CD4-positive, alpha-beta T cell treated with Interleukin-15 for 1 hour (primary cell): Measurements from ENCODE around the gene FAM89A.
"Not testable (repeated sequence)": the region's sequence is repeated elsewhere in the genome, so short reads cannot be mapped to it uniquely, and the experiment has no call there.

ENCODE experiments used
- DNase-seq: peaks from one replicate; pipeline ENCODE4 v3.0.0-alpha.2; 2020

Gene FAM89A

DNA sequence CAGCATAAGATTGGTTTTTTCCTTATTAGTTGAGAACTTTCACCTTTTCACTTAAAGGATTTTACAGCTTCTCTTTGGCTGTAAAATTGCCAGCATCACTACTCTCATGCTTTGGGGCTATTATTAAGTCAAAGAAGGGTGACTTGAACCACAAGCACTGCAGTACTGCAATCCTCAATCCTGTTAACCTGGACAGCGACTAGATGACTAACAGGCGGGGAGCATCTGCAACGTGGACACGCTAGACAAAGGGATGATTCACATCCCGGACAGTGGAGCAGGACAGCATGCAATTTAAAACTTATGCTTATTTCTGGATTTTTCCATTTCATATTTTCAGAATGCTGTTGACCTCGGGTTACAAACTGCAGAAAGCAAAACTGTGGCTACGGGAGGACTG, 53.1 kb downstream of the FAM89A start:
- no peak for DNase-seq

- no peak for DNase-seq
These were observed 54.3 kb downstream of the FAM89A start for GRCh38 chr1:230985711-230986110.

GRCh38 chr1:230984622-230985515, 55.2 kb downstream of the FAM89A start:
- DNase-seq, result not testable (repeated sequence)

DNA sequence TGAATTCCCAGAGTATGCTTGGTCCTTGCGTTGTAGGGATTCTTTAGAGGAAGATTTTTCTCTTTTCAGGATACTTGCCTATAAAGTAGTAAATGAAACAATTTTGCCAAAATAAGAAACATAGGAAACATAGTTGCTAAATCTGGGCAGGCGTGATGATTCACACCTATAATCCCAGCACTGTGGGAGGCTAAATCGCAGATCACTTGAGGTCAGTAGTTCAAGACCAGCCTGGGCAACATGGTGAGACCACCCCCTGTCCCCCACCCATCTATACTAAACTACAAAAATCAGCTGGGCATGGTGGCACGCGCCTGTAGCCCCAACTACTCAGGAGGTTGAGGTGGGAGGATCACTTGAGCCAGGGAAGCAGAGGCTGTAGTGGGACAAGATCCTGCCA, 56.2 kb downstream of the FAM89A start:
- DNase-seq, result no peak

GRCh38 chr1:230982696-230983095, 57.4 kb downstream of the FAM89A start:
- DNase-seq, result no peak

DNA sequence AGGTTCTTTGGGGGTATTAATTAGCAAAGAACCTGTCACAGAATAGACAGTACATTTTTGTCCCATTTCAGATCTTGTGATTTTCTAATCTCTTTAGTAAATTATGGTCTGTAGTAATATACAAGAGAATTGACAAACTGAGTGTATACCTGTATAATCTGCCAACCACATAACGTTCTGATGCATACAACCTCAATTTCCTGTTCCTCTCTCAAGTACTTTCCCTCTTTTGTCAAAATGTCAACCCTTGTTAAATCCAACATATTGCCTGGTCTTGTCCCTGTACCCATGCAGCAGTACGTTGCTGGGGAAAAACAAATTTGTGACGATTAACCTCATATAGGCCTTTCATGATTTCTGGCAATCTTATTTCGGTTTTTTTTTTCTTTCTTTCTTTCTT, 60.1 kb downstream of the FAM89A start:
- DNase-seq, result no peak

DNA sequence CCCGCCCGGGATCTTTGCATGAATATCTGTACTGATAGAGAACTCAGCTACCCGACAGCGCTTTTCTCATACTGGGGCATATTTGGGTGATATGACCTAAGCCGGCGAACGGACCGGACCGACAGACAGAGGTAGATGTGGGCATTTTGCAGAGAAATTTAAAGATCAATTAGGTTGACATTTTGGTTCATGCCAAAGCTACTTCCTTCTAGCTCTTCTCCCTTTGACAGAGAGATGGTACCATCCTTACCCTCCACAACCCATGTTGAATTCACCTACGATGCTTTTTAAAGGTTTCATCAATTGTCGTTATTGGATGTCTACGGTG, 60.7 kb downstream of the FAM89A start:
- no peak for DNase-seq

DNA sequence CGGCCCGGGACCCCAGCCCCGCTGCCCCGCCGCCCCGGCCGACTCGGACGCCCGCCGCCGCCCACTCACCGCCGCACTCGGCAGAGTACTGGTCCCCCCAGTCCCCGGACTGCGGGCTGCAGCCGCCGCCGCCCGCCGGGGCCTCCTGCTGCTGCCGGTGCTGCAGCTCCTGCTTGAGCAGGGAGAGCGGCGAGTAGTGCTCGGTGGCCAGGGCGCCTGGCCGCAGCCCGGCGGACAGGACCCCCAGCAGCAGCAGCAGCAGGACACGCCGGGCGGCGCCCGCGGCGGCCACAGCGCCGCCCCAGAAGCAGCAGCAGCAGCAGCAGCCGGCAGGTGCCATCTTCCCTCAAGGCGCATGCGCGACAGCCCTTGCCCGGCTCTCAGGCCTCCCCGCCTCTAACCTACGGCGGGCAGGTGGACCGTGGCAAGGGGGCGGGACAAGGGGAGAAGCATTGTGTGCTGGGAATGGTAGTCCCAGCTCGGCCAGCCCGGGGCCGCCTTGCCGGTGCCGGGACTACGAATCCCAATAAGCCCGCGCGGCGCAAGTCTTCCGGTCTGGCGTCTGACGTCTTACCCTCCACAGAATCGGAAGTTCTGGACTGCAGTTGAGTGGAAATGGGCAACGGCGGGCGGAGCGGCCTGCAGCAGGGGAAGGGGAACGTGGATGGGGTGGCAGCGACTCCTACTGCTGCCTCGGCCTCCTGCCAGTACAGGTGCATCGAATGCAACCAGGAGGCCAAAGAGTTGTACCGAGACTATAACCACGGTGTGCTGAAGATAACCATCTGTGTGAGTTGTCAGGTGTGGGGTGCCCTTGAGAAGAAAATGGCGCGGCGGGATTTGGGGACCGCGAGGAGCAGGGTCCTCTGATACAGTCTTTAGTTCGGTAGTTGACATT, 61.3 kb downstream of the FAM89A start, which contains the start of the genes ARV1 and TTC13:
TSS of gene ARV1 (plus strand) at position 604 of the 898 bp plus-strand sequence. CDS start at position 616, 12 bp downstream.
TSS of gene TTC13 (minus strand) at position 371 of the 898 bp plus-strand sequence. CDS start at position 340, 31 bp downstream.
- DNase-seq, result peak; percentile 99

- no peak for DNase-seq
These were observed 62.1 kb downstream of the FAM89A start for GRCh38 chr1:230977761-230978490.

GRCh38 chr1:230976825-230977747, 63.0 kb downstream of the FAM89A start:
- peak; percentile 54 for DNase-seq

GRCh38 chr1:230976360-230976759, 63.7 kb downstream of the FAM89A start:
- DNase-seq, result no peak

DNA sequence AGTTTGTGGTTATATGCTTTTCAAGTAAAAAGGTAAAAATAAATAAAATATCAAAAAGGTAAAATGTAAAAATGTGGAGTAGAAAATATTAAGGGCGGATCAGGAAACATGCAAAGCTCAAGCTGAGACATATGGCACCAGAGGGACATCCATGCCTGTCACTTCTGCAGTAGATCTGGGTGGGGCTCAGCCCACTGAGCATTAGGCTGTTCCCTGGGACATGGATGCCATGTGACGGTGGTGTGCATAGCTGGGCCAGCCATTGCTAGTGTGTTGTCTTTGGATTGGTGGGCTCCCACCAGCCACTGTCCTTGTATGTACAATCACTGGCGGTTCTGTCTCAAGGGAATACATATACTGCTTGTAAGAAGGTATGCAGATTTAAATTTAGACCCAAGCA, 64.4 kb downstream of the FAM89A start:
- DNase-seq, result no peak

DNA sequence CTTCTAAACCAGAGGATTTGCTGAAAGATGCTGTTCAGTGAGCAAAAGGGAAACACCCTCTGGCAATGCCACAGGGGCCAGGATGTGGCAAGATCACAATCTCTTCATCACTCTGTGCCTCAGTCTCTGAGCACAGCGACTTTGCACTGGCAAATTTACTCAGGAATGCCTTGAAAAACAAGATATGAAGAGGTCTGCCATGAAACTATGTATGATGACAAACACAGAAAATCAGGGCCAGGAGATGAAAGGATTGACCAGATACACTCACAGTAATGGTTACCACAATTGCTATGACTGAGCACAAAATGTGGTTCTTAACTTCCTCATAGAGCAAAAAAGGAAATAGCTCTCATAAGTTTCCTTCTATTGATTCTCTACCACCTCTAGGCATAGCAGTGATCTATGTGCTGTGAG, 67.2 kb downstream of the FAM89A start:
- peak; percentile 48 for DNase-seq

DNA sequence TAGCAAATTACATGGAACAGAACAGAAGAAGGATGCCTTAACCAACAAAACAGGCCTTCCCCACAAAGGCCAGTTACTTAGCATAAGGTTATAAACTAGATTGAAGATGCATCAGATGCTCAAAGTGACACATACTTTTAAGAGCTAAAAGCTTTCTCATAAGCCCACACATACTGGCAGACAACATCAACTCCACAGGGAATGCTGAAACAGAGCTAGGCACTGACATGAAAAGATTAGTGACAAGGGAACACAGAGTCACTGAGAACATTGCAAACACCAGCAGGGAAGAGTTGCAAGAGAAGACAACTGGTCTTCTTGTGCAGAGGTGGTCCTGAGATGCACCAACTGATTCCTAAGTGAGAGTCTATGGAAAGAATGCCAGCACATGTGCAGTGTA, 68.3 kb downstream of the FAM89A start:
- DNase-seq, result no peak

DNA sequence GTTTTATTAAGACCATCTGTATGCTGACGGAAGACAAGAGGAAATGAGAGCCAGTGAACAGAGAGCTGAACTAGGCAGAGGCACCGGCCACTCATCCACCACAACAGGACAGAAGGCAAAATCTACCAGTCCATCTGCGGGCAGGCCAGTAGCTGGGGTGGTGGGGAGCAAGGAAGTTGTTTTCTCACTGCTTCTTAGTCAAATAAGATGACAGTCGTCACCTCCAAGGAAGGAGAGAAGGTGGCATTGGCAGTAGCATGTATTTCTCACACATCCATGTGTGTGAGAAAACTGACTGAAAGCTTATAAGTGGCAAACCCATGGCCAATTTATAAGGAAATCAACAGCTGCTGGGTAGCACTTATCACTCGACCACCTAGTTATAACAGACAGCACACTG, 69.6 kb downstream of the FAM89A start:
- DNase-seq, result no peak
